ENCODE results near the gene ROMO1.
"Not testable (repeated sequence)": the region's sequence is repeated elsewhere in the genome, so short reads cannot be mapped to it uniquely, and the experiment has no call there.

ROMO1 gene

DNA sequence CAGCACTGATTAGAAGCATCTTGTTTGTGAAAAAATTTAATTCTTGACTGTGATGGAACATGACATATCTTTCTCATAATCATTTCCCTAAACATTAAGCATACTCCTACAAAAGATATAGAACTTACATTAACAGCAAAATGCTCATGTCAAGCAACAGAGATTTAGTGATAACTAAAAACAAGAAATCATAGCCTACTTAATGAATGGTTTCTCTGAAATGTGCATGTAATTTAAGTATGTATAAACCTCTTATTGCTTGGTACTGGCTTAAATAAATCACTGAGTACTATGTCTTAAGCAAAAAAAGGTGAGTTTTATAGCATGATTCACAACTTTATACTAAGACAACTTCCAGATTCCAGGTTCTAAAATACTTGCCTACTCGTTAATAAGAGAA, 9.3 kb downstream of the ROMO1 start:
- no peak for DNase-seq (ENCODE audit: extremely low read depth, low read depth)
- TF ChIP-seq, protein P1, sequence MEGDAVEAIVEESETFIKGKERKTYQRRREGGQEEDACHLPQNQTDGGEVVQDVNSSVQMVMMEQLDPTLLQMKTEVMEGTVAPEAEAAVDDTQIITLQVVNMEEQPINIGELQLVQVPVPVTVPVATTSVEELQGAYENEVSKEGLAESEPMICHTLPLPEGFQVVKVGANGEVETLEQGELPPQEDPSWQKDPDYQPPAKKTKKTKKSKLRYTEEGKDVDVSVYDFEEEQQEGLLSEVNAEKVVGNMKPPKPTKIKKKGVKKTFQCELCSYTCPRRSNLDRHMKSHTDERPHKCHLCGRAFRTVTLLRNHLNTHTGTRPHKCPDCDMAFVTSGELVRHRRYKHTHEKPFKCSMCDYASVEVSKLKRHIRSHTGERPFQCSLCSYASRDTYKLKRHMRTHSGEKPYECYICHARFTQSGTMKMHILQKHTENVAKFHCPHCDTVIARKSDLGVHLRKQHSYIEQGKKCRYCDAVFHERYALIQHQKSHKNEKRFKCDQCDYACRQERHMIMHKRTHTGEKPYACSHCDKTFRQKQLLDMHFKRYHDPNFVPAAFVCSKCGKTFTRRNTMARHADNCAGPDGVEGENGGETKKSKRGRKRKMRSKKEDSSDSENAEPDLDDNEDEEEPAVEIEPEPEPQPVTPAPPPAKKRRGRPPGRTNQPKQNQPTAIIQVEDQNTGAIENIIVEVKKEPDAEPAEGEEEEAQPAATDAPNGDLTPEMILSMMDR (IDR thresholded peaks at IDR 0.05; ENCODE audit: low read depth, low read length) = no peak

DNA sequence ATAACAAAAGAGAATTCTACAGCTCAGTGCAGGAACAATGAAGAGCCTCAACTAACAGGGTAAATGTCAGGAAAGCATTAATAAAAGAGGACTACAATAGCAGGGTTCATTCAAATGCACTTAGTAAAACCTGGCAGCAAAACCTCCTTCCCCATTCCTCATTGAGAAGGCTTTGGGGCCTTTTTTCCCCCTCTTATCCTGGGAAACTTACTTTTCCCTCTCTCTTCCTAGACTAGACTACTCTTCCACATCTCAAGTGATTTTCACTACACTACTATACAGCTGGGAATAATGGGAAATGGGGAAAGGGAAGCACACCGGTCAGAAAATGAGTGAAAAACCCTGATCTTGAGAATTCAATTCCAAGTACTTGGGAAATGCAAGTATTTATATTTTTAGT, 10.1 kb downstream of the ROMO1 start:
- TF ChIP-seq, protein P1 (IDR thresholded peaks at IDR 0.05; ENCODE audit: low read depth, low read length) = no peak
- DNase-seq (ENCODE audit: extremely low read depth, low read depth) = no peak

DNA sequence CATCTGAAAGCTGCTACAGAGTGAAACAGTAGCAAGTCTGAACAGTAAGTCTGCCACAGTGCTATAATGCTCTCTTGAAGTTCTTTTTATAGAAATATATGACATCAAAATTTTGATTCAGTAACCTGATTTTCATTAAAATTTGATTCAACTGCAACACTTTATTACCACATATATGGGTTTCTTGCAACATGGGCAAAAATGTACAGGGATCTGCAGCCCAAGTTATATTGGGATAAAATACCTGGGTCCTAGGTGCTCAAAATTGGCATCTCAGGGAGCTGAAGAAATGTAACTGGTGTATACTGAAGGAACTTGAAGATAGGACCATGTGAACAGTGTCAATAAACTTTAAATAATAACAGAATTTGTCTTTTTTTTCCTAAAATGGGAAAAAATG, 10.8 kb downstream of the ROMO1 start:
- TF ChIP-seq, protein P1 (IDR thresholded peaks at IDR 0.05; ENCODE audit: low read depth, low read length) = no peak
- no peak for DNase-seq (ENCODE audit: extremely low read depth, low read depth)

DNA sequence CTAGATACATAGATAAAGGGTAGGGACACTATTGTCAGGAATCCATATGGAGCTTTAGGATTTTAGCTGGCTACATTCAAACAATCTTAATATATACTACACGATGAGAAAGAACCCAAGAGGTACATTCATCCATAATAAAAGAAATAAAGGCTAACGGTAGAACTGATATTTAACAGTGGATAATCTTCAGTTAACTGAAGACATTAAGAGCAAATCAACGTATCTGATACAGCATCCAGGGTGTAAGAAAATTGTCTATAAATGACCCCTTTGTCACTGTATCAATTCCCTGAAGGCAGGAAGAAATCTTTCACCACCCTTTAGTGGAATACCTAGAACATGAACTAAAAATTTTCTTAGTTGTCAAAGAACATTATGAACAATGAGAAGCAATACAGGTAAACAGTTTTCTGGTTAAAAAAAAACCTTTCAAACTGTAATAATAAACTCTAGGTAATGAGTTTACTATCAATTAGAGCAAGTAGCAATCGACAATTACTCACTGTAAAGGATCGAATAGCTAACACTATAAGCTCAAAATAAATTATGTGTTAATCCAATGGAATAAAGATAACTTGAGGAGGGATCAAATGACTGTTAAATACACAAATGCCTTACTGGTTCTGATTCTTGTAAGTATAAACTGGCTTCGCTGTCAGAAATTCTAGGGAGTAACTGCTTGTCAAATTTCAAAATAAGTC, 11.8 kb downstream of the ROMO1 start:
- TF ChIP-seq, protein P1 (IDR thresholded peaks at IDR 0.05; ENCODE audit: low read depth, low read length) = no peak
- DNase-seq (ENCODE audit: extremely low read depth, low read depth) = no peak

DNA sequence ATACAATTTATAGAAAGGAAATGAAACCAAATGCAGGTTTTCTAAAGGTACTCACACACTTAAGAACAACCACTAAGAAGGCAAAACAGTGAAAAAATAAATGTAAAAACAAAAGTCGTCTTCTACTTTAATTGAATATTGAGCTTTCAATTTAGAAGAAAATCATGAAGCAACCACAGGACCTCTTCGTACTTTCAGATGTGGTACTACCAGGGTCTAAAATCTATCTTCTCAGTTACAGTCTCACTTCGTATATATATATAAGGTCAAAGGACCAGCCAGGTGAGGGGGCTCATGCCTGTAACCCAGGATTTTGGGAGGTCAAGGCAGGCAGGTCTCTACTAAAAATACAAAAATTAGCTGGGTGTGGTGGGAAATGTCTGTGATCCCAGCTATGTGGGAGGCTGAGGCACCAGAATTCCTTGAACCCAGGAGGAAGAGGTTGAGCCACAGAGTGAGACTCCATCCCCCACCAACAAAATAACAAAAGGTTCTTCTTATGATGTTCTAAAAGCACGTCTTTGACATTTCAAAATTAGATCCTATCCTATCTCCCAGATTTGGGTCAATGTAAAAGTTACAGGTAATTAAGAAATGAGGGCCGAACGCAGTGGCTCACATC, 12.5 kb downstream of the ROMO1 start:
- TF ChIP-seq, protein P1 (IDR thresholded peaks at IDR 0.05; ENCODE audit: low read depth, low read length) = no peak
- DNase-seq (ENCODE audit: extremely low read depth, low read depth) = no peak

DNA sequence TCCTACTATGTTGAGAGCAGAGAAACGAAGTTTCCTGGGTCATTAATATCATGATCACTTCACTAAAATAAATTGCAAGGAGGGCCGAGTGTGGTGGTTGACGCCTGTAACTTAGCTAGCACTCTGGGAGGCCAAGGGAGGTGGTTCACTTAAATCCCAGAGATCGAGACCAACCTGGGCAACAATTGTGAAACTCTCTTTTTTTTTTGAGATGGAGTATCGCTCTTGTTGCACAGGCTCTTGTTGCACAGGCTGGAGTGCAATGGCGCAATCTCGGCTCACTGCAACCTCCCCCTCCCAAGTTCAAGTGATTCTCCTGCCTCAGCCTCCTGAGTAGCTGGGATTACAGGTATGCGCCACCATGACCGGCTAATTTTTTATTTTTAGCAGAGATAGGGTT, 13.9 kb downstream of the ROMO1 start:
- DNase-seq (ENCODE audit: extremely low read depth, low read depth) = not testable (repeated sequence)

DNA sequence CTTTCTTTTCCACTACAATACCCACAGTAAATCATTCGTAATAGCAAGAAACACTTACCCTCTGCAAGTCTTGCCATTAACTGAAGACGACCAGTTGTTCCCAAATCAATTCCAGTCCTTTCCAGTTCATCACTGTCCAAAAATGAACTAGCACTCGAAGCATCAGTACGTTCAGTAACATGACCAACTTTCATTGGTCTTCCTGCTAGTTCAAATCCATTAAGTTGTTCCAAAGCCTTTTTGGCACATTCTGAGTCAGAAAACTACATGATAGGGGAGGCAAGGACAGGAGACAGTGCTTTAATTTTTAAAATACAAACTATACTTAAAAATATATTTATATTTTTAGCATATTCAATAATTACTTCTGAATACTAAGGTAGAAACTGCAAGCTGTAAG, 14.9 kb downstream of the ROMO1 start:
- TF ChIP-seq, protein P1 (IDR thresholded peaks at IDR 0.05; ENCODE audit: low read depth, low read length) = no peak
- DNase-seq (ENCODE audit: extremely low read depth, low read depth) = no peak

DNA sequence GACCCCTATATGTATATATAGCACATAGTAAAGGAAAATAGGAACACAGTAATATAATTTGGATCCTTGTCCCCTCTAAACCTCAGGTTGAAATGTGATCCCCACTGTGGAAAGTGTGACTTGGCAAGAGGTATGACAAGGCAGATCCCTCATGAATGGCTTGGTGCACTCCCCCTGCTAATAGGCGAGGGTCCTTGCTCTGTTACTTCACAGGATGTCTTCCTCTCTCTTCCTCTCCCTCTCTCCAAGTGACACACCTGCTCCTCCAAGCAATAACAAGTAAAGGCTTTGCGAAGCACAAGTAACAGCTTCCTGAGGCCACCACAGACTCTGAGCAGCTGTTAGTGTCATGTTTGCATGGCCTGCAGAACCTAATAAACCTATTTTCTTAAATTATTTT, 16.4 kb downstream of the ROMO1 start:
- TF ChIP-seq, protein P1 (IDR thresholded peaks at IDR 0.05; ENCODE audit: low read depth, low read length) = no peak
- no peak for DNase-seq (ENCODE audit: extremely low read depth, low read depth)

All from AG09319 (cell line).